NB4 (cell line): ENCODE results near the gene CD300LD.

Experiments used
- CTCF ChIP-seq: IDR thresholded peaks from one replicate; pipeline ENCODE4 v1.5.1; 2012; ENCODE audit warnings: low read depth, low read length
- MAX ChIP-seq: IDR thresholded peaks from 2 replicates; pipeline ENCODE4 v1.6.1; 2011; ENCODE audit warnings: low read depth, low read length
- POLR2A ChIP-seq: IDR thresholded peaks from 2 replicates; pipeline ENCODE4 v1.6.1; 2011; ENCODE audit warnings: mild to moderate bottlenecking; ENCODE audit not compliant: insufficient read length; ENCODE audit errors: extremely low read depth

- no peak for TF ChIP-seq POLR2A
- no peak for TF ChIP-seq CTCF
- TF ChIP-seq MAX, result no peak
These were observed 7.6 kb downstream of the CD300LD start for GRCh38 chr17:74584292-74585060.
